SKM-1 (cell line): ENCODE measurements around the gene ASB2.

ENCODE experiments used
- DNase-seq: peaks from one replicate; lab custom pipeline; 2025; ENCODE audit not compliant: unreplicated experiment; lab: John Stamatoyannopoulos, UW

ASB2 gene

DNA sequence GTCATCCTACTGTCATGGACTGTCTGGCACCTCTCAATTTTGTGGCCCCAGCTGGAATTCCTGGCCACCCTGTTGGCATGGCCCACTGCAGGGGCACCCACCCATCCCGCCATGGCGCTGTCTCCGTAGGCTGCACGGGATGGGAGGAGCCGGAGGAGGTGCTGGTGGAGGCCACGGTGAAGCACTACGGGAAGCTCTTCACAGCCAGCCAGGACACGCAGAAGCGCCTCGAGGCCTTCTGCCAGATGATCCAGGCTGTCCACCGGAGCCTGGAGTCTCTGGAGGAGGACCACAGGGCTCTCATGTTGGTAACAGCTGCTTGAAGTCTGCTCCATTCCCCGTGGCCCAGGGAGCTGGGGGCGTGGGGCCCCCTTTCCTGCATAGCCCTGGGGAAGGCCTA is 24.6 kb upstream of the ASB2 start:
- no peak for DNase-seq

DNA sequence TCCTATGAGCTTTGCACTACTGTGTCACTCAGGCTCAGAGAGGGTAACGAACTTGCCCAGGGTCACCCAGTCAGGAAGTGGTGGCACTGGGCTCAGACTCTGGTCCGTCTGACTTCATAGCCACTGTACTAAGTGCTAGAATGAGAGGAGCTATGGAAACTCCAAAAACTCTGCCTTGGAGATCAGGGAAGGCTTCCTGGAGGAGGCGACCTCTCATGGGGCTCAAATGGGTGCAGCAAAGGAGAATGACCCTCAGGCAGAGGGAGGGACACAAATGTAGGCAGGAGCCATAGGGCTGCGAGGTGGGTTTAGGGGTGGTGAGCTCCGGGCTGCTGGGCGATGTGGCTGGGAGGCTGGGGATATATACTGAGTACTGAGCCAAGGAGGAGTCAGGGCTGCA is 23.9 kb upstream of the ASB2 start:
- no peak for DNase-seq

DNA sequence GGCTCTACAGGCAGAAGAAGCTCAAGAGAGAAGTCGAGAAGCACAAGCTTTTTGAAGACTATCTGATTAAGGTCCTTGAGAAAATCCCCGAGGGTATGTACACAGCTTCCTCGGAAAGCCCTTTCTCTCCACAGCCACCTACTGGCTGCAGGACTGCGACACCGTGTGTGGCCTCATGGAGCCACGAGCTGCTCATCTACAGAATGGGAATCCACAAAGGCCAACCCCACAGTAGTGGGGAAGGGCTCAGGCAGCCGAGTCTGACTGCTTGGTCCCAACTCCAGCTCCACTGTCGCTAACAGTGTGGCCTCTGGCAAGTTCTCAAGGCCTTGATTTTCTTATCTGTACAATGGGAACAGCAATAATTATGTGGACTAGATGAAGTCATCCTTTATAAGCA is 23.2 kb upstream of the ASB2 start:
- no peak for DNase-seq

DNA sequence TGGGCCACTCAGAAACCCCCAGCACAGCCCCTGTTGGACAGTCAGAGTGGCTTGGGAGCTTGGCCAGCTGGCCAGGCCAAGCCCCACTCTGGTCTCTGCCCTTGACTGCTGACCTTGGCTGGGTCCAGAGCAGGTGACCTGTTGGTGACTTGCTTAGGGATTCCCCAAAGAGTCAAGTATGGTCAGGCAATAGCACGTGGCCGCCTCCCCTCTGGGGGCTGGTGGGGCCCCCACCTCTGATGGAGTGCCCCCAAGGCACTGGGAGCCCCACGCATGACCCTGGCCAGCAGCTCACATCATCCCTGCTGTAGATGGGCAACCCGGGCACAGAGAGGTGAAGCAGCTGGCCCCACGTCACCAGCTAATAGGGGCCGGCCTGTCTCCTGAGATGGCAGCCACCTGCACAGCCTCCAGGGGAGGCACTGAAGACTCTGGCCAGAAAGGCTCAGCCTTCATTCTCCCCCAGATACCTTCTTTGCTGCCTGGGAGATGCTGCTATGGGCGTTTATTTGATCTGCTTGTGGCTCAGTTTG is 22.6 kb upstream of the ASB2 start:
- no peak for DNase-seq

DNA sequence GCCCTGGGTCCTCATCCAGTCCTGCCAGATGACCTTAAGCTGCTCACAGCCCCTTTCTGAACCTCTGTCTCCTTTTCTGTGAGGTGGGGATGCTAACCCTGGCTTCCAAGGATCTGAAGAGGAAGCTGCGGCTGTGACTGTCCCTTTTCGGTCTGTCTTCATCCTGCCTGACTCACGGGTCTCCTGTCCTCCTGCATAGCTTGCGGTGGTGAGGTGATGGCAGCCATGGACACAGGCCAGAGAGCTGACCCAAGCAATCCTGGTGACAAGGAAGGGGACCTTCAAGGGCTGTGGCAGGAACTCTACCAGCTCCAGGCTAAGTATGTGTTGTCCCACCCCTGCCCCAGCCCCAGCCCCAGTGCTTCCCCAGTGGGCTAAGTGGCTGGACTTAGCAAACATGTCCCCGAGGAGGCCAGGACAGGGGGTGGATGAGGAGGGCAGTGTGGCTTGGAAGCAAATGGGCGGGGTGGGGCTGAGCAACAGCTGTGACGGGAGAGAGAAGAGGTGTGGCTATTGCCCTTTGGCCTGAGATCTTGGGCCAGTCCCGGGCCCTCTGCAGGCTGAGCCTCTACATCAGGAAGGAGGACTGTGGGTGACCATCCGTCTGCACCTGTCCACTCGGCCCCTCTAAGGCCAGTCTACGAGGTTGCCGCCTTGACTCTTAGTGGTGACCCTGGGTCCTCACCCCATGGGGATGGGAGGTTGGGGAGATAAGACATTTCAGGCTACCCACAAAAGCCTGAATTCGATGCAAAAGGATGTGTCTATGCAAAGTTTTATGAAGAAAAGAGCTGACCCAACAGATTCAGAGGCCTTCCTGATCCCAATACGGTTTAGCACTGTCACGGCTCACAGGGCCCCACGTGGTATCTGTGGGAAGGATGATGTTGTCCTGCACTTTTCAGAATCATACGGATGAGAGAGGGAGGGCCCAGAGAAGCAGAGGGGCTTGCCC is 21.8 kb upstream of the ASB2 start:
- DNase-seq, result no peak

- no peak for DNase-seq
These were observed 20.7 kb upstream of the ASB2 start, which contains the start of gene CCDC197 for GRCh38 chr14:93997082-93997481. Gene CCDC197 (plus strand): TSS chr14:93997301. CDS start chr14:93998132, 831 bp downstream.

- no peak for DNase-seq
These were observed 19.8 kb upstream of the ASB2 start for GRCh38 chr14:93996130-93996695.

DNA sequence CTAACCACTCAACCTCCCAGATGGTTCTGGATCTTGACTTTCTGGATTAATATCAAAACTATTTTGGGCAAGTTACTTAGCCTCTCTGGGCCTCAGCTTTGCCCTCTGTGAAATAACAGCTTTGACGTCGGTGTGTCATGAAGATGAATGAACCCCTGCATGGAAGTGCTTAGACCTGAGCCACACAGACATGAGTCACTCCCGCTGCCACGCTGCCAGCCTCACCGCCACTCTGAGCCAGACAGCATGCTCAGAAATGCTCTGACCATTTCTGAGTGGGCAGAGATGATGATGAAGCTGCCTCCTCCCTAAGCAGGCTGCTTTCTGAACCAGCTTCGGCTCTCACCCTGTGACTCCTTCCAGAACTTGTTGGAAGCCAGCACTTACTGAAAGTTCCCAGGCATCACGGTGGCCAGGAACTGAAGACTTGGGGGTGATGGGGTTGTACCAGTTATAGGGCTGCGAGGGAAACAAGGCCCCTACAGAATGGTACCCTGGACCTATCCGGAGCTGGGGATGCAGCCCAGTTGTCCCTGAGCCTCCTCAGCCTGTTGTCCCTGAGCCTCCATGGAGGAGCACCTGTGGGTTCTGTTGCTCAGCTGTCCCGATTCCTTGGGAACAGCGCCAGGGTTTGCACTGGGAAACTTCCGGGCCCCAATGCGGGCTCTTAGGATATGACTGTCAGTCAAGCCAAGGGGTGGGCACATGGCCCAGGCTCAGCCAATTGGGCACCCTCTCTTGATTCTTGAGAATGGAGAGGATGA is 18.7 kb upstream of the ASB2 start:
- no peak for DNase-seq

- DNase-seq, result no peak
These were observed 17.0 kb upstream of the ASB2 start for GRCh38 chr14:93993382-93993781.

DNA sequence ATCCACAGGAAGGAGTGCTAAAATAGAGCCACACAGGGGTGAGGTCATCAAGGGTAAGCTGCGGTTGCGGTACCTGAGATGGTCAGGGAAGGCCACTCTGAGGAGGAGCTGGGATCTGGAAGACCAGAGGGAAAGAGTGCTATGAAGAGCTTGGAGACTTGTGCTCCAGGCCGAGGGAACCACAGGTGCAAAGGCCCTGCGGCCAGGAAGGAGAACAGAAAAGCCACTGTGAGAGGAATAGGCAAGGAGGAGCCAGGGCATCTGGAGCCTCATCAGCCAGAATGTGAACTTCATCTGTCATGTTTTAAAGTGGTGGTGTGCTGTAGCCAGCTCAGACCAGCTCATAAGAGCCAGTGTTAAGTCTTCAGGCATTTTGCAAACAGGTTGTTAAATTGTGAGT is 15.3 kb upstream of the ASB2 start:
- no peak for DNase-seq

GRCh38 chr14:93991212-93991611 is 14.8 kb upstream of the ASB2 start:
- no peak for DNase-seq

GRCh38 chr14:93989939-93990338 is 13.6 kb upstream of the ASB2 start:
- no peak for DNase-seq

GRCh38 chr14:93987815-93988476 is 11.6 kb upstream of the ASB2 start:
- no peak for DNase-seq

GRCh38 chr14:93987376-93987775 is 11.0 kb upstream of the ASB2 start:
- DNase-seq, result no peak

DNA sequence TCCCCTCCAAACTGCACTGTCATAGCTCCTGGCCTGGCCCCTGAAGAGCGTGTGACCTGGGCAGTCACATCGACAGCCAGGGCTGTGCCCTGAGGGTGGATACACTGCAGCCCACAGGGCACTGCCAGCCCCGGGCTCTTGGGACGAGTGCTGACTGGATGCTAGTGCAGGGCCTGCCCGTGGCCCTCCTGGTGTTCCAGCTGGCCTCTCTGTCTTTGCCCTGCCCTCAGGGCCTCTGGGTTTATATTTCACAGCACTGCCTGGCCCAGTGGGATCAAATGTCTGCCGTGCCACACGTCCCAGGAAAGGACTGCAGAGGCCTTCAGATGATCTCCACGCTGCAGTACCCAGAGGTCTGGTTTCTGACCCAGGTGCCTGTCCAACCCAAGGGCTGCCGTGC is 10.6 kb upstream of the ASB2 start:
- no peak for DNase-seq

DNA sequence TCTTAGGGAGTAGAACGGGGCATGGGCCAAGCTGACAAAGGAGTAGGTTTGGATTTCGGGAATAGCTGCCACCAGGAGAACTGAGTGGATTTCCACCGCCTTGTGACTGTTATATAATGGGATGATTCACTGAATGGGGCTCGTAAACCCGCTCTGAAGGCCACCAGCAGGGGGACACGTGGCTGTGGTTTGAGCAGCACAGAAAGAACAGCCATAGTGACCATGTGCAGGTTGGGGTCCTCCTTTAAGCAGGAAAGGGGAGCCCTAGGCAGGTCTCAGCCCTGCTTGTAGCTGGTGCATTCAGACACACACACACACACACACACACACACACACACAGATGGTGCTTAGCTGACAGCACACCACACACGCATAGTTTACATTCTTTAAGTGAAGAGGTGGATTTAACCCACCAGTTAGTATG is 8.6 kb upstream of the ASB2 start:
- no peak for DNase-seq

DNA sequence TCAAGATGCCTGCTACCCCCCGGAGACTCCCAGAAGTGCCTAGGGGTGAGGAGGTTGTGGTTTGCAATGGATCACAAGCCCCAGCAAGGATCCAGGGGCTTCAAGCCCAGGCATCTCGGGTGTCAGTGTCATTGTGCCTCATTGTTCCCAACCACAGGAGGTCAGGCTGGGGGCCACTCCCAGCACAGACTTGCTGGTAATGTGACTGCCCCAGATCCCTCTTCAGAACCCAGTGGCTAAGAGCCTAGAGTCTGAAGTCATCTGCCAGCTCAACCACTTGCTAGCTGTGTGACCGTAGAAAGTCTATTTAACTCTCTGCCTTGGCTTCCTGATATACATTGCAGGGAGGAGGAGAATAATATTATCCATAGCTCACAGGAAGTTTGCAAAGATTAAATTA is 7.7 kb upstream of the ASB2 start:
- no peak for DNase-seq

GRCh38 chr14:93982230-93983007 is 6.0 kb upstream of the ASB2 start:
- no peak for DNase-seq

GRCh38 chr14:93981316-93982229 is 5.2 kb upstream of the ASB2 start:
- no peak for DNase-seq
